HG02678 (cell line): ENCODE results near the gene FBXL5.

Source experiments
- ATAC-seq: cut with Tn5 transposase; IDR thresholded peaks from one replicate; pipeline ENCODE4 v1.9.1; 2021; ENCODE audit warnings: mild to moderate bottlenecking, moderate library complexity; ENCODE audit not compliant: unreplicated experiment

FBXL5 gene

GRCh38 chr4:15563871-15564270 lies 91.3 kb downstream of the FBXL5 start:
- no peak for ATAC-seq

- ATAC-seq, result no peak
Measured at GRCh38 chr4:15562623-15563022, 92.5 kb downstream of the FBXL5 start.

- no peak for ATAC-seq
Measured at GRCh38 chr4:15562114-15562513, 93.0 kb downstream of the FBXL5 start.

GRCh38 chr4:15558561-15558960 lies 96.6 kb downstream of the FBXL5 start:
- ATAC-seq, result no peak

GRCh38 chr4:15557786-15558550 lies 97.2 kb downstream of the FBXL5 start:
- no peak for ATAC-seq

GRCh38 chr4:15556511-15557092 lies 98.6 kb downstream of the FBXL5 start:
- ATAC-seq, result no peak
